Measurements from ENCODE around the gene DSTN. TPM values are rescaled to one million over a fixed set of nuclear protein-coding genes. Genes with fewer than 3 reads are reported as not detected.

Gene DSTN
- total and polyA plus RNA-seq, 4 donors, result 174 to 405 (median 314) TPM

GRCh38 chr20:17571153-17571527, 1.3 kb downstream of the DSTN start:
- Histone ChIP-seq H3K27ac (ENCODE audit: low read depth, low read length) (no peak overlapping the region), H3K9me3 (ENCODE audit: control insufficient read depth, insufficient read depth, low read length) (no peaks in the 10 kb centered on the region), H3K4me3 (ENCODE audit: low read depth, low read length) (peak overlapping the region; percentile 87), H3K36me3 (ENCODE audit: control insufficient read depth, insufficient read depth, low read length) (no peaks in the 10 kb centered on the region), H3K27me3 (ENCODE audit: control insufficient read depth, insufficient read depth, low read length) (no peaks in the 10 kb centered on the region), H3K4me1 (ENCODE audit: control insufficient read depth, insufficient read depth, low read length) (peaks cover 5% of the 10 kb centered on the region)
- WGBS (ENCODE audit: insufficient coverage), result 0% methylated on average over 2 of the region's 6 CpGs
- DNase-seq (ENCODE audit: low read depth in 4 of 6, low spot score in 6 of 6), result peak in 2 of 6 donors; percentile 14 to 45

- WGBS (ENCODE audit: insufficient coverage), result no CpG with 5 or more reads among the region's 7 CpGs
- H3K9me3 ChIP-seq (ENCODE audit: control insufficient read depth, insufficient read depth, low read length), result no peaks in the 10 kb centered on the region
- no peaks in the 10 kb centered on the region for H3K27me3 ChIP-seq (ENCODE audit: control insufficient read depth, insufficient read depth, low read length)
- no peak overlapping the region for H3K4me3 ChIP-seq (ENCODE audit: low read depth, low read length)
- H3K4me1 ChIP-seq (ENCODE audit: control insufficient read depth, insufficient read depth, low read length), result peaks cover 5% of the 10 kb centered on the region
- no peaks in the 10 kb centered on the region for H3K36me3 ChIP-seq (ENCODE audit: control insufficient read depth, insufficient read depth, low read length)
- no peak overlapping the region for H3K27ac ChIP-seq (ENCODE audit: low read depth, low read length)
- no peak for DNase-seq (ENCODE audit: low read depth in 4 of 6, low spot score in 6 of 6)
Observed at GRCh38 chr20:17572034-17572638, 2.3 kb downstream of the DSTN start.

- Histone ChIP-seq H3K4me1 (ENCODE audit: control insufficient read depth, insufficient read depth, low read length) (peaks cover 5% of the 10 kb centered on the region), H3K27ac (ENCODE audit: low read depth, low read length) (no peak overlapping the region), H3K36me3 (ENCODE audit: control insufficient read depth, insufficient read depth, low read length) (no peaks in the 10 kb centered on the region), H3K4me3 (ENCODE audit: low read depth, low read length) (no peak overlapping the region), H3K9me3 (ENCODE audit: control insufficient read depth, insufficient read depth, low read length) (no peaks in the 10 kb centered on the region), H3K27me3 (ENCODE audit: control insufficient read depth, insufficient read depth, low read length) (no peaks in the 10 kb centered on the region)
- no CpG with 5 or more reads among the region's 3 CpGs for WGBS (ENCODE audit: insufficient coverage)
- DNase-seq (ENCODE audit: low read depth in 4 of 6, low spot score in 6 of 6), result no peak
Observed at GRCh38 chr20:17573463-17573862, 3.6 kb downstream of the DSTN start.

- DNase-seq (ENCODE audit: low read depth in 4 of 6, low spot score in 6 of 6), result no peak
- WGBS (ENCODE audit: insufficient coverage), result no CpG with 5 or more reads among the region's 8 CpGs
- Histone ChIP-seq H3K27me3 (ENCODE audit: control insufficient read depth, insufficient read depth, low read length) (no peaks in the 10 kb centered on the region), H3K36me3 (ENCODE audit: control insufficient read depth, insufficient read depth, low read length) (no peaks in the 10 kb centered on the region), H3K9me3 (ENCODE audit: control insufficient read depth, insufficient read depth, low read length) (no peaks in the 10 kb centered on the region), H3K4me3 (ENCODE audit: low read depth, low read length) (no peak overlapping the region), H3K4me1 (ENCODE audit: control insufficient read depth, insufficient read depth, low read length) (no peaks in the 10 kb centered on the region), H3K27ac (ENCODE audit: low read depth, low read length) (no peak overlapping the region)
Observed at GRCh38 chr20:17576215-17576614, 6.3 kb downstream of the DSTN start.

GRCh38 chr20:17579369-17580039, 9.6 kb downstream of the DSTN start:
- H3K27me3 ChIP-seq (ENCODE audit: control insufficient read depth, insufficient read depth, low read length), result no peaks in the 10 kb centered on the region
- H3K4me1 ChIP-seq (ENCODE audit: control insufficient read depth, insufficient read depth, low read length), result no peaks in the 10 kb centered on the region
- H3K36me3 ChIP-seq (ENCODE audit: control insufficient read depth, insufficient read depth, low read length), result no peaks in the 10 kb centered on the region
- H3K4me3 ChIP-seq (ENCODE audit: low read depth, low read length), result no peak overlapping the region
- no peak for DNase-seq (ENCODE audit: low read depth in 4 of 6, low spot score in 6 of 6)
- H3K27ac ChIP-seq (ENCODE audit: low read depth, low read length), result no peak overlapping the region
- H3K9me3 ChIP-seq (ENCODE audit: control insufficient read depth, insufficient read depth, low read length), result no peaks in the 10 kb centered on the region
- WGBS (ENCODE audit: insufficient coverage), result 94% methylated on average over 2 of the region's 4 CpGs

- Histone ChIP-seq H3K4me1 (ENCODE audit: control insufficient read depth, insufficient read depth, low read length) (no peaks in the 10 kb centered on the region), H3K27me3 (ENCODE audit: control insufficient read depth, insufficient read depth, low read length) (no peaks in the 10 kb centered on the region), H3K4me3 (ENCODE audit: low read depth, low read length) (no peak overlapping the region), H3K9me3 (ENCODE audit: control insufficient read depth, insufficient read depth, low read length) (no peaks in the 10 kb centered on the region), H3K27ac (ENCODE audit: low read depth, low read length) (no peak overlapping the region), H3K36me3 (ENCODE audit: control insufficient read depth, insufficient read depth, low read length) (no peaks in the 10 kb centered on the region)
- DNase-seq (ENCODE audit: low read depth in 4 of 6, low spot score in 6 of 6), result no peak
- 90% methylated on average over 2 of the region's 2 CpGs for WGBS (ENCODE audit: insufficient coverage)
Observed at GRCh38 chr20:17580895-17581294, 11.0 kb downstream of the DSTN start.

GRCh38 chr20:17583126-17583525, 13.3 kb downstream of the DSTN start:
- no peak overlapping the region for H3K27ac ChIP-seq (ENCODE audit: low read depth, low read length)
- H3K4me1 ChIP-seq (ENCODE audit: control insufficient read depth, insufficient read depth, low read length), result no peaks in the 10 kb centered on the region
- WGBS (ENCODE audit: insufficient coverage), result no CpG with 5 or more reads among the region's 3 CpGs
- no peaks in the 10 kb centered on the region for H3K9me3 ChIP-seq (ENCODE audit: control insufficient read depth, insufficient read depth, low read length)
- no peak for DNase-seq (ENCODE audit: low read depth in 4 of 6, low spot score in 6 of 6)
- H3K36me3 ChIP-seq (ENCODE audit: control insufficient read depth, insufficient read depth, low read length), result no peaks in the 10 kb centered on the region
- no peak overlapping the region for H3K4me3 ChIP-seq (ENCODE audit: low read depth, low read length)
- no peaks in the 10 kb centered on the region for H3K27me3 ChIP-seq (ENCODE audit: control insufficient read depth, insufficient read depth, low read length)

- H3K4me3 ChIP-seq (ENCODE audit: low read depth, low read length), result no peak overlapping the region
- H3K4me1 ChIP-seq (ENCODE audit: control insufficient read depth, insufficient read depth, low read length), result no peaks in the 10 kb centered on the region
- no peaks in the 10 kb centered on the region for H3K9me3 ChIP-seq (ENCODE audit: control insufficient read depth, insufficient read depth, low read length)
- H3K36me3 ChIP-seq (ENCODE audit: control insufficient read depth, insufficient read depth, low read length), result no peaks in the 10 kb centered on the region
- H3K27me3 ChIP-seq (ENCODE audit: control insufficient read depth, insufficient read depth, low read length), result no peaks in the 10 kb centered on the region
- no peak overlapping the region for H3K27ac ChIP-seq (ENCODE audit: low read depth, low read length)
- peak in 1 of 6 donors; percentile 62 for DNase-seq (ENCODE audit: low read depth in 4 of 6, low spot score in 6 of 6)
Observed at GRCh38 chr20:17584689-17585088, 14.8 kb downstream of the DSTN start.

- no peaks in the 10 kb centered on the region for H3K27me3 ChIP-seq (ENCODE audit: control insufficient read depth, insufficient read depth, low read length)
- 100% methylated on average over 1 of the region's 2 CpGs for WGBS (ENCODE audit: insufficient coverage)
- peak in 1 of 6 donors; percentile 20 for DNase-seq (ENCODE audit: low read depth in 4 of 6, low spot score in 6 of 6)
- H3K4me3 ChIP-seq (ENCODE audit: low read depth, low read length), result no peak overlapping the region
- no peak overlapping the region for H3K27ac ChIP-seq (ENCODE audit: low read depth, low read length)
- H3K4me1 ChIP-seq (ENCODE audit: control insufficient read depth, insufficient read depth, low read length), result no peaks in the 10 kb centered on the region
- no peaks in the 10 kb centered on the region for H3K36me3 ChIP-seq (ENCODE audit: control insufficient read depth, insufficient read depth, low read length)
- H3K9me3 ChIP-seq (ENCODE audit: control insufficient read depth, insufficient read depth, low read length), result no peaks in the 10 kb centered on the region
Observed at GRCh38 chr20:17586250-17586649, 16.4 kb downstream of the DSTN start.

GRCh38 chr20:17587148-17587547, 17.3 kb downstream of the DSTN start:
- Histone ChIP-seq H3K4me3 (ENCODE audit: low read depth, low read length) (no peak overlapping the region), H3K27ac (ENCODE audit: low read depth, low read length) (no peak overlapping the region), H3K4me1 (ENCODE audit: control insufficient read depth, insufficient read depth, low read length) (no peaks in the 10 kb centered on the region), H3K27me3 (ENCODE audit: control insufficient read depth, insufficient read depth, low read length) (no peaks in the 10 kb centered on the region), H3K9me3 (ENCODE audit: control insufficient read depth, insufficient read depth, low read length) (no peaks in the 10 kb centered on the region), H3K36me3 (ENCODE audit: control insufficient read depth, insufficient read depth, low read length) (peaks cover 4% of the 10 kb centered on the region)
- DNase-seq (ENCODE audit: low read depth in 4 of 6, low spot score in 6 of 6), result no peak
- WGBS (ENCODE audit: insufficient coverage), result no CpG with 5 or more reads among the region's 1 CpG
